GM12864 (cell line): Measurements from ENCODE around the gene EPAS1.

Experiments used
- DNase-seq: peaks from one replicate; pipeline ENCODE4 v3.0.0-alpha.2; 2011; ENCODE audit warnings: low read depth
- H3K4me3 ChIP-seq: 2 replicates; pipeline ENCODE4 v1.5.1; 2011; ENCODE audit warnings: mild to moderate bottlenecking, low read depth, low read length, control low read depth
- CTCF ChIP-seq: IDR thresholded peaks from 2 replicates; pipeline ENCODE4 v1.5.1; 2011; ENCODE audit warnings: low read depth, mild to moderate bottlenecking, moderate library complexity, low read length, control low read depth, inconsistent platforms; ENCODE audit errors: missing control alignments

EPAS1 gene

GRCh38 chr2:46337208-46337994 is 40.2 kb downstream of the EPAS1 start:
- no peak for DNase-seq
- TF ChIP-seq CTCF, result no peak
- H3K4me3 ChIP-seq, result no peak overlapping the region

- no peak for DNase-seq
- H3K4me3 ChIP-seq, result no peak overlapping the region
- no peak for TF ChIP-seq CTCF
These were observed 41.5 kb downstream of the EPAS1 start for GRCh38 chr2:46338674-46339073.

GRCh38 chr2:46339200-46339599 is 42.0 kb downstream of the EPAS1 start:
- H3K4me3 ChIP-seq, result no peak overlapping the region
- DNase-seq, result no peak
- TF ChIP-seq CTCF, result no peak

GRCh38 chr2:46339676-46340459 is 42.7 kb downstream of the EPAS1 start:
- no peak for DNase-seq
- no peak for TF ChIP-seq CTCF
- no peak overlapping the region for H3K4me3 ChIP-seq

GRCh38 chr2:46340740-46341420 is 43.7 kb downstream of the EPAS1 start:
- TF ChIP-seq CTCF, result no peak
- no peak for DNase-seq
- H3K4me3 ChIP-seq, result no peak overlapping the region

- H3K4me3 ChIP-seq, result no peak overlapping the region
- DNase-seq, result no peak
- no peak for TF ChIP-seq CTCF
These were observed 45.5 kb downstream of the EPAS1 start for GRCh38 chr2:46342566-46343315.
